IPS-15b (cell line): ENCODE measurements around the gene STARD13.

ENCODE experiments used
- H3K27me3 ChIP-seq: one replicate; pipeline ENCODE4 v1.6.1; 2013; ENCODE audit warnings: low read length; ENCODE audit not compliant: control insufficient read depth, insufficient read depth
- H3K36me3 ChIP-seq: one replicate; pipeline ENCODE4 v1.6.1; 2013; ENCODE audit warnings: low read length; ENCODE audit not compliant: control insufficient read depth, insufficient read depth
- H3K4me1 ChIP-seq: one replicate; pipeline ENCODE4 v1.6.1; 2013; ENCODE audit warnings: mild to moderate bottlenecking, low read length; ENCODE audit not compliant: control insufficient read depth, insufficient read depth
- H3K4me3 ChIP-seq: one replicate; pipeline ENCODE4 v1.5.1; 2013; ENCODE audit warnings: low read depth, low read length
- H3K9ac ChIP-seq: one replicate; pipeline ENCODE4 v1.6.1; 2013; ENCODE audit warnings: low read depth, mild to moderate bottlenecking, low read length
- H3K9me3 ChIP-seq: one replicate; pipeline ENCODE4 v1.6.1; 2013; ENCODE audit warnings: mild to moderate bottlenecking, low read length; ENCODE audit not compliant: control insufficient read depth, insufficient read depth

STARD13 gene

GRCh38 chr13:33091415-33091774, 194.2 kb downstream of the STARD13 start:
- no peaks in the 10 kb centered on the region for H3K9me3 ChIP-seq
- peaks cover 9% of the 10 kb centered on the region for H3K4me1 ChIP-seq
- no peaks in the 10 kb centered on the region for H3K36me3 ChIP-seq
- H3K4me3 ChIP-seq: no peak overlapping the region
- H3K27me3 ChIP-seq: no peaks in the 10 kb centered on the region
- H3K9ac ChIP-seq: no peak overlapping the region

GRCh38 chr13:33090755-33091414, 194.7 kb downstream of the STARD13 start:
- Histone ChIP-seq H3K4me1 (peaks cover 9% of the 10 kb centered on the region), H3K36me3 (no peaks in the 10 kb centered on the region), H3K27me3 (no peaks in the 10 kb centered on the region), H3K4me3 (no peak overlapping the region), H3K9me3 (no peaks in the 10 kb centered on the region), H3K9ac (no peak overlapping the region)

- Histone ChIP-seq H3K9ac (no peak overlapping the region), H3K9me3 (no peaks in the 10 kb centered on the region), H3K4me3 (no peak overlapping the region), H3K36me3 (no peaks in the 10 kb centered on the region), H3K27me3 (no peaks in the 10 kb centered on the region), H3K4me1 (peaks cover 9% of the 10 kb centered on the region)
Observed at GRCh38 chr13:33089311-33089710, 196.2 kb downstream of the STARD13 start.

- H3K36me3 ChIP-seq: no peaks in the 10 kb centered on the region
- H3K27me3 ChIP-seq: no peaks in the 10 kb centered on the region
- no peak overlapping the region for H3K4me3 ChIP-seq
- peaks cover 9% of the 10 kb centered on the region for H3K4me1 ChIP-seq
- no peaks in the 10 kb centered on the region for H3K9me3 ChIP-seq
- no peak overlapping the region for H3K9ac ChIP-seq
Observed at GRCh38 chr13:33087790-33088189, 197.8 kb downstream of the STARD13 start.

GRCh38 chr13:33087091-33087490, 198.5 kb downstream of the STARD13 start:
- Histone ChIP-seq H3K9ac (no peak overlapping the region), H3K4me1 (peaks cover 3% of the 10 kb centered on the region), H3K4me3 (no peak overlapping the region), H3K9me3 (no peaks in the 10 kb centered on the region), H3K27me3 (no peaks in the 10 kb centered on the region), H3K36me3 (no peaks in the 10 kb centered on the region)

- Histone ChIP-seq H3K4me1 (no peaks in the 10 kb centered on the region), H3K4me3 (no peak overlapping the region), H3K27me3 (no peaks in the 10 kb centered on the region), H3K36me3 (no peaks in the 10 kb centered on the region), H3K9me3 (no peaks in the 10 kb centered on the region), H3K9ac (no peak overlapping the region)
Observed at GRCh38 chr13:33083054-33083453, 202.5 kb downstream of the STARD13 start.

GRCh38 chr13:33081666-33082065, 203.9 kb downstream of the STARD13 start:
- H3K36me3 ChIP-seq: no peaks in the 10 kb centered on the region
- no peak overlapping the region for H3K9ac ChIP-seq
- H3K4me3 ChIP-seq: no peak overlapping the region
- no peaks in the 10 kb centered on the region for H3K9me3 ChIP-seq
- H3K27me3 ChIP-seq: no peaks in the 10 kb centered on the region
- H3K4me1 ChIP-seq: no peaks in the 10 kb centered on the region

GRCh38 chr13:33080972-33081590, 204.5 kb downstream of the STARD13 start:
- Histone ChIP-seq H3K36me3 (no peaks in the 10 kb centered on the region), H3K4me1 (no peaks in the 10 kb centered on the region), H3K4me3 (no peak overlapping the region), H3K27me3 (no peaks in the 10 kb centered on the region), H3K9ac (no peak overlapping the region), H3K9me3 (no peaks in the 10 kb centered on the region)

GRCh38 chr13:33079960-33080359, 205.6 kb downstream of the STARD13 start:
- Histone ChIP-seq H3K4me1 (no peaks in the 10 kb centered on the region), H3K9me3 (no peaks in the 10 kb centered on the region), H3K4me3 (no peak overlapping the region), H3K27me3 (no peaks in the 10 kb centered on the region), H3K9ac (no peak overlapping the region), H3K36me3 (no peaks in the 10 kb centered on the region)

GRCh38 chr13:33078263-33078662, 207.3 kb downstream of the STARD13 start:
- Histone ChIP-seq H3K4me3 (no peak overlapping the region), H3K4me1 (no peaks in the 10 kb centered on the region), H3K27me3 (no peaks in the 10 kb centered on the region), H3K9me3 (no peaks in the 10 kb centered on the region), H3K9ac (no peak overlapping the region), H3K36me3 (no peaks in the 10 kb centered on the region)

- Histone ChIP-seq H3K4me3 (no peak overlapping the region), H3K9me3 (no peaks in the 10 kb centered on the region), H3K4me1 (peaks cover 3% of the 10 kb centered on the region), H3K27me3 (no peaks in the 10 kb centered on the region), H3K36me3 (no peaks in the 10 kb centered on the region), H3K9ac (no peak overlapping the region)
Observed at GRCh38 chr13:33076001-33076992, 209.3 kb downstream of the STARD13 start.
